H54 (cell line): Measurements from ENCODE around the gene MYO9B.
"Not testable (repeated sequence)": the region's sequence is repeated elsewhere in the genome, so short reads cannot be mapped to it uniquely, and the experiment has no call there.

ENCODE experiments used
- DNase-seq: peaks from one replicate; pipeline ENCODE4 v3.0.0; 2011; ENCODE audit warnings: low spot score, mixed read lengths; ENCODE audit not compliant: insufficient read length
- FAIRE-seq: peaks from 3 replicates; lab custom pipeline; 2011; peaks lifted over from hg19 to GRCh38; lab: Jason Lieb, UNC
- POLR2A ChIP-seq: IDR thresholded peaks from 2 replicates; pipeline ENCODE4 v1.6.1; 2011; ENCODE audit warnings: low read depth, mild to moderate bottlenecking, low read length

MYO9B gene

DNA sequence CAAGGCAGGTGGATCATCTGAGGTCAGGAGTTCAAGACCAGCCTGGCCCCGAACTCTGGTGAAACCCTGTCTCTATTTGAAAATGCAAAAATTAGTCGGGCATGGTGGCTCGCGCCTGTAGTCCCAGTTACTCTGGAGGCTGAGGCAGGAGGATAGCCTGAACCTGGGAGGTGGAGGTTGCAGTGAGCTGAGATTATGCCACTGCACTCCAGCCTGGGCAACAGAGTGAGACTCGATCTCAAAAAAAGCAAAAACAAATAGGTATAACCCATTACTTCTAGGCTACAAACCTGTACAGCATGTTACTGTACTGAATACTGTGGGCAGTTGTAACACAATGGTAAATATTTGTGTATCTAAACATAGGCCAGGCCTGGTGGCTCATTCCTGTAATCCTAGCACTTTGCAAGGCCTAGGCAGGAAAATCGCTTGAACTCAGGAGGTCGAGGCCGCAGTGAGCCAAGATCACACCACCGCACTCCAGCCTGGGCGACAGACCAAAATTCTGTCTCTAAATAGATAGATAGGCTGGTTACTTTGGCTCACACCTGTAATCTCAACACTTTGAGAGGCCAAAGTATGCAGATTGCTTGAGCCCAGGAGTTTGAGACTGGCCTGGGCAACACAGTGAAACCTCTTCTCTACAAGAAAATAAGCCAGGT is 63.5 kb downstream of the MYO9B start:
- TF ChIP-seq POLR2A: no peak
- DNase-seq (no peak), FAIRE-seq (no peak)

DNA sequence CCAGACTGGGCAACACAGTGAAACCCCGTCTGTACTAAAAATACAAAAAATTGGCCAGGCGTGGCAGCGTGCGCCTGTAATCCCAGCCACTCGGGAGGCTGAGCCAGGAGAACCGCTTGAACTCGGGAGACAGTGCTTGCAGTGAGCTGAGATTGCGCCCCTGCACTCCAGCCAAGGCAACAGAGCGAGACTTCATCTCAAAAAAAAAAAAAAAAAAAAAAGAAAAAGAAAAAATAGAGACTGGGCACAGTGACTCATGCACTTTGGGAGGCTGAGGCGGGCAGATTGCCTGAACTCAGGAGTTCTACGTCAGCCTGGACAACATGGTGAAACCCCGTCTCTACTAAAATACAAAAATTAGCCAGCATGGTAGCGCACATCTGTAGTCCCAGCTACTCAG is 69.2 kb downstream of the MYO9B start:
- DNase-seq, FAIRE-seq: not testable (repeated sequence)

DNA sequence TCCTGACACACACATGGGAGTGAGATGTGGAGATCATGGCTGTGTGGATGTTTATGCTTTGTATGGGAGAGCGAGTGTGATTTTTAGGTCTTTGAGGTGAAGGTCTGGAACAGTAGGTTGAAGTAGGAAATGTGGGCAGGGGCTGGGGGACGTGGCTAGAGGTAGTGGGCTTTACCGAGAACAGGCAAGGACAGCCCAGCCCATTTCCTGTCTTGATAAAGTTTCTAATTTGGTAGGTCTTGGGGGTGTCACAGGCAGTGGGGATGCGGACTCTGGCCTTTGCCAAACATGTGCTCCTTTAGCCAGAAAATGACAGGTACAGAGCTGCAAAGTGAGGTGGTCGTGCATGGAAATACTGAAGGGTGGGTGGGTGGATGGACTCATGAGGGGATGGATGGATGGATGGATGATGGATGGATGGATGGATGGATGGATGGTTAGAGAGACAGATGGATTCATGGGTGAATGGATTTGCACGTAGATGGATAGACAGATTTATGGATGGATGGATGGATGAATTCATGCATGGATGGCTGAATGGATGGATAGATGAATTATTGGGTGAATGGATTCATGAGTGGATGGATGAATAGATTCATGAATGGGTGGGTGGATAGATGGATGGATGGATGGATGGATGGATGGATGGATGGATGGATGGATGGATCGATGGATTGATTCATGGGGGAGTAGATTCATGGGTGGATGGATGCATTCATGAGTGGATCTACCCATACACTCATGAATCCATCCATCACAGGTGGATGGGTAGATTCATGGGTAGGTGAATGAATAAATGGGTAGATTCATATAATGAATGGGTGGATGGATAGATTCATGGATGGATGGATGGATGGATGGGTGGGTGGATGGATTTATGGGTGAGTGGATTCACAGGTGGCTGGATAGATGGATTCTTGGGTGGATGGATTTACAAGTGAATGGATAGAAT is 70.2 kb downstream of the MYO9B start:
- FAIRE-seq: no peak
- no peak for TF ChIP-seq POLR2A

DNA sequence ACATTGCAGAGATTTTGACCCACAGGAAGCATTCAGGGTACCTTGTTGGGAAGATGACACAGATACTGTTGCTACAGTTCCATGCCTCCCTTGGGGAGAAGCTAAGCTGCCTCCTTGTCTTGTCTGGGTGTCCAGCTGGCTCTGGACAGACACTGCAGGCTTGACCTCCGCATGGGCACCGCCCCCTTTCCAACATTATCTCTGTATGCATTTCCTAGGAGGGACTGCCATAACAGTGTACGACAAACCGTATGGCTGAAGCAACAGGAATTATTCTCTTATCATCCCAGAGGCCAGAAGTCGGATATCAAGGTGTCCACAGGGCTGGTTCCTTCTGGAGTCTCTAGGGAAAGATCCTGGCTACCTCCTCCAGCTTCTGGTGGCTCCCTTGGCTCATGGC is 72.6 kb downstream of the MYO9B start:
- no peak for DNase-seq
- FAIRE-seq: no peak
- no peak for TF ChIP-seq POLR2A

More for the DNA sequence above, 70.2 kb downstream of the MYO9B start:
- no peak for DNase-seq

DNA sequence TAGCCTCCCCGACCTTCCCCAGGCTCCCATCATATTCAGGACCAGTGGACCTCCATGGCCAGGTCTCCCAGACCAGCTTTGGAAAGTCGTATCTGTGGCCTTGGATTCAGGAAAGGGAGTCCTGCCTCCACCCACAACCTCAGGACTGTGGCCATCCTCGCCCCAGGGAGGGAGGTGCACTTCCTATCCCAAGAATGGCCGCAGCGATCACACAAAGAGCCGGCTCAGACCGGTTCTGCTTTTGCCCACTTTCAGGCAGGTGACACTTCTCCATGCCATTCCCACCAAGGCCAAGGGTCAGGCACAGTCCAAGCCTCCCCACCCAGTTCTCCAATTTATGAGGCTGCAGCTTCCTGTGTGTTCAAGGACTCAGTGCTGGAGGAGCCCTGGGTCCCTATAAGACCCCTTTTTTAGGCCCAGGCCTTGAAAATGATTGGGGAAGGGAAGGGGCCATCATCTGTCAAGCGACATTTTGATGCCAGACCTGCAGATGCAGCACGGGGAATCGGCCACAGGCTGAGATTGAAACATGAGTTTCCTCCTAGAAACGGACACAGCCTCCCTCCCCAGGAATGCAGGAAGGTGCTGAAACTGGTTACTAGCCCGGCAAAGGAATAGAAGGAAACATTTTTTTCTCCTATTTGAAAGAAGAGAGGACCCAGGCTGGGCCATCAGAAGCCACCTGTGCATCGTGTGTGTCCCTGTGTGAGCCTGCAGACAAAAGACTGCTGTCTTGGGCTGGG is 74.0 kb downstream of the MYO9B start:
- DNase-seq: no peak
- FAIRE-seq: no peak
- no peak for TF ChIP-seq POLR2A

DNA sequence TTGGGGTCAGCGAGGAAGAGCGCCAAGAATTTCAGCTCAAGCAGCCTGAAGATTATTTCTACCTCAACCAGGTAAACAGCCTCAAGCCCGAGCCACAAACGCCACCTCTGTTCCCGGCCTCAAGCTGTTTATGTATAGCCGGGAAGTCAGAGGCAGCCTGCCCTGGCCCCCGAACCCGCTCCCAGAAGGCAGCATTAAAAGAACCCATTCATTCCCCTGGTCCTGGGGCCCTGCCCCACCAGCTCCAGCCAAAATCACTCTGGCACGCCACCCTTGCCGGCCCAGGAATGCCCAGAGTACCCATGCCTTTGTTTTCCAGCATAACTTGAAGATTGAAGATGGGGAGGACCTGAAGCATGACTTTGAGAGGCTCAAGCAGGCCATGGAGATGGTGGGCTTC is 78.4 kb downstream of the MYO9B start:
- TF ChIP-seq POLR2A: no peak
- DNase-seq (no peak), FAIRE-seq (no peak)

DNA sequence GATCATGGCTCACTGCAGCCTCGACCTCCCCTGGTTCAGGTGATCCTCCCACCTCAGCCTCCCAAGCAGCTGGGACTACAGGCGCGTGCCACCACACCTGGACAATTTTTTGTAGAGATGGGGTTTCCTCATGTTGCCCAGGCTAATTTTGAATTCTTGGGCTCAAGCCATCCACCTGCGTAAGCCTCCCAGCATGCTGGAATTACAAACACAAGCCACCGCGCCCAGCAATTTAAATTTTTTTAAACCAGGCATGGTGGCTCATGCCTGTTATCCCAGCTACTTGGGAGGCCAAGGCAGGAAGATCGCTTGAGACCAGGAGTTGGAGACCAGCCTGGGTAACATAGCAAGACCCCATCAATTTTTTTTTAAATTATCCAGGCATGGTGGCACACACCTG is 79.7 kb downstream of the MYO9B start:
- DNase-seq: no peak
- no peak for FAIRE-seq
- TF ChIP-seq POLR2A: no peak

DNA sequence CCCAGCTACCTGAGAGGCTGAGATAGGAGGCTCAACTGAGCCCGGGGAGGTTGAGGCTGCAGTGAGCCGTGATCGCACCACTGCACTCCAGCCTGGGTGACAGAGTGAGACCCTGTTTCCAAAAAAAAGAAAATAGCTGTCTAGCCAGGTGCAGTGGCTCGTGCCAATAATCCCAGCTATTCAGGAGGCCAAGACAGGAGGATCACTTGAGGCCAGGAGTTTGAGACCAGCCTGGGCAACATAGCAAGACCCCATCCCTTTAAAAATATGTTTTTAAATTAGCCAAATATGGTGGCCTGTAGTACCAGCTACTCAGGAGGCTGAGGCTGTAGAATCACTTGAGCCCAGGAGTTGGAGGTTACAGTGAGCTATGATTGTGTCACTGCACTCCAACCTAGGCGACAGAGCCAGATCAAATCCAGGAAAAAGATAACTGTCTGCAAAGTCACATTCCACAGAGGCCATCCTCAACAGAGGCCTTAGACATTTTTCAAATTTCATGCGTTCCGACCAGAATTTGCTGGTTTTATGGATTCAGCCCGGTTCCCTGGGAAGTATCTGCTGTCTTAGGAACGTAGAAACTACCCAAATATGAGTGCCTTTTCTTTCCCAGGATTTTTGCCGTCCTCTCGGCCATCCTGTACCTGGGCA is 80.8 kb downstream of the MYO9B start:
- TF ChIP-seq POLR2A: no peak
- DNase-seq (no peak), FAIRE-seq (no peak)

DNA sequence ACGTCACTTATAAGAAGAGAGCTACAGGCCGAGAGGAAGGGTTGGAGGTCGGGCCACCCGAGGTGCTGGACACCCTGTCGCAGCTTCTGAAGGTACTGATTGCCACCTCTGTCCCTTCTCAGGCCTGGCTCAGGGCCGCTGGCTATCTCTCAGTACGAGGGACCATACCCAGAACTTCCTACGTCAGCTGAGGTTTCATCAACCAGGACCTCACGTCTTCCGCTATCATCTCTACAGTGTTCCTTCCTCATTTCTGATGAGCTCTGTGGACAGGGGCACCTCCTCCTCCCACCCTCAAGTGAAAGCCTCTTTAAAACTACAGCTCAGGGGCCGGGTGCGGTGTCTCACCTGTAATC is 81.3 kb downstream of the MYO9B start:
- DNase-seq: no peak
- no peak for FAIRE-seq
- TF ChIP-seq POLR2A: no peak

DNA sequence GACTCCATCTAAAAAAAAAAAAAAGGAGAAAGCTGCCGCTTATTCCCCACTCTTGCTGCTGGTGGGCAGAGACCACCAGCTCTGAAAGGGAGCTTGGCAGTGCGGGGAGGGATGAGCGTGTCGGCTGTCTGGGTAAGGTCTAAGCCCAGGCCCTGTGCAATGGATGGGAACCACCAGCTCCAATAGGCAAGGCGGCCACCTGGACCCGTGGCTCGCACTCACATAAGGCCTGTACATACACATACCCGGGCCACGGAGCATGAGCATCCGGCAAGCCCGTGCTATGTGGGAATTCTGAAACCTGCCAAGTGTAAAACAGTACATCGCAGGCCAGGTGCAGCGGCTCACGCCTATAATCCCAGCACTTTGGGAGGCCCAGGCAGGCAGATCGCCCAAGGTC is 83.0 kb downstream of the MYO9B start:
- DNase-seq (no peak), FAIRE-seq (no peak)
- no peak for TF ChIP-seq POLR2A

DNA sequence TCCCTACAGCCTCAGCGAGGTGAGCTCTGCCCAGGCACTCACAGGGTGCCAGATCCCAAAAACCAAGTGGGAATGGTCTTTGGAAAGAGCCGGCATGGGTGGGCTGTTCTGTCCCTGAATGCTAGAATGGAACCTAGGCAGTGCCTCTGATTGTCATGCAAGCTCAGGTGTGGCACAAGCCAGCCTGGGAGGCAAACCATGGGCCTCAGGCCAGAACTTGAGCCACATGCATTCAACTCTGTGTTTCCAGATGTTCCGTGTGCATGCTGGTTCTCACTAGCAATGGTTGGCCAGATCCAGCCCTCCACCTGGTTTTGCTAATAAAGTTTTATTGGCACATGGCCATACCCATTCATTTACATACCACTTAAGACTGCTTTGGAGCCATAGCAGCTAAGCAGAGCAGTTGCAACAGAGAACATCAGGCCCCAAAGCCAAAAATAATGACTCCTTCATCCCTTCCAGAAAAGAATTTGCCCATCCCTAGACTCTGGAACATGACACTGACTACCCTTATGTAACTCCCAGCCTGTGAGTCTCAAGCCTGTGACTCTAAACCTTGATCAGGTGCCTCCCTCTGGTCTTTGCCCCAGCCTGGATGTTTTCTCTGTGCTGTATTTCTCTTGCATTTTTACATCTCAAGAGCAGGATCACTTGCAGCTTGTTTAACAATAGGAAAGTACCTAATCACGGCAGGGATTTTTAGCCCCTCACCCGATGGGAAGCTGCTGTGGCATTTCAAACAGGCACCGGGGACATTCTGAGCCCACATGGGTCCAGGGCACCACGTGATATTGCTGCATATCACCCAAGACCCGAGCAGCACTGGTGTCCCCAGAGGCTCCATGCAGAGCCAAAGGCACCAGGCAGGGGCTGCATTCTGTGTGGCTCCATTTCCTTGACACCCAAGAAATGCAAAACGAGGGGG is 84.2 kb downstream of the MYO9B start:
- FAIRE-seq (no peak), DNase-seq (no peak)

DNA sequence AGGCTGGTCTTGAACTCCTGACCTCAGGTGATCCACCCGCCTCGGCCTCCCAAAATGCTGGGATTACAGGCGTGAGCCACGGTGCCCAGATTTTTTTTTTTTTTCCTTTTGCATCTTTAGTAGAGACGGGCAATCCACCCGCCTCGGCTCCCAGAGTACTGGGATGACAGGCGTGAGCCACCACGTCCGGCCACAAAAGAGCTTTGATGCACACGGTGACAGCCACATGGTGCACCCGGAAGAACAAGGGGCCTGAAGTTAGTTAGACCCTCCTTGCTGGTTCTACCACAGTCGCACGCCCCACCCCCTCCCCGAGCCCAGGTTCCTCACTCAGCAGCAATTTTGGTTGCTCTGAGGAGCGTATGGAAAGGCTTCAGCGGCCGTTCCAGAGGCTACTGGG is 85.3 kb downstream of the MYO9B start:
- DNase-seq (no peak), FAIRE-seq (no peak)
- no peak for TF ChIP-seq POLR2A

More for the DNA sequence above, 84.2 kb downstream of the MYO9B start:
- TF ChIP-seq POLR2A: no peak

DNA sequence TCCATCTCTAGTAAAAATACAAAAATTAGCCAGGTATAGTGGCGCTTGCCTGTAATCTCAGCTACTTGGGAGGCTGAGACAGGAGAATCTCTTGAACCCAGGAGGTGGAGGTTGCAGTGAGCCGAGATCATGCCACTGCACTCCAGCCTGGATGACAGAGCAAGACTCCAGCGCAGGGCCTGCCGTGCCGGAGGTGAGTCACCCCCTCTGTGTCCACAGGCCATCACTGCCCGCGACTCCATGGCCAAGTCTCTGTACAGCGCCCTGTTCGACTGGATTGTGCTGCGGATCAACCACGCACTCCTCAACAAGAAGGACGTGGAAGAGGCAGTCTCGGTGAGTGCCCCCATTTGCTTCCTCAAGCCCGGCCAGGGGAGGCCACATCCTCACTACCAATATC is 86.6 kb downstream of the MYO9B start:
- not testable (repeated sequence) for DNase-seq, FAIRE-seq
